Astrocyte (in vitro differentiated cells and primary cell): Measurements from ENCODE around the gene CCR4. TPM values are rescaled to one million over a fixed set of nuclear protein-coding genes. Genes with fewer than 3 reads are reported as not detected.
"Not testable (repeated sequence)": the region's sequence is repeated elsewhere in the genome, so short reads cannot be mapped to it uniquely, and the experiment has no call there.

Experiments used
- DNase-seq: peaks from one replicate; pipeline ENCODE4 v3.0.0-alpha.2; 2010; ENCODE audit warnings: low read depth
- FAIRE-seq: peaks from 2 replicates; lab custom pipeline; 2011; peaks lifted over from hg19 to GRCh38; lab: Jason Lieb, UNC
- H2AFZ ChIP-seq: 2 replicates; pipeline ENCODE4 v1.6.0; 2012; ENCODE audit warnings: low read depth, low read length, inconsistent platforms
- H3K27ac ChIP-seq: 2 replicates; pipeline ENCODE4 v1.5.1; 2011; ENCODE audit warnings: low read depth, low read length, inconsistent platforms
- H3K27me3 ChIP-seq: 2 replicates; pipeline ENCODE4 v1.6.0; 2011; ENCODE audit warnings: low read length, inconsistent platforms; ENCODE audit not compliant: insufficient read depth
- H3K36me3 ChIP-seq: 2 replicates; pipeline ENCODE4 v1.5.1; 2011; ENCODE audit warnings: low read length, inconsistent platforms; ENCODE audit not compliant: insufficient read depth
- H3K4me1 ChIP-seq: 2 replicates; pipeline ENCODE4 v1.5.1; 2011; ENCODE audit warnings: low read length, inconsistent platforms; ENCODE audit not compliant: insufficient read depth
- H3K4me2 ChIP-seq: 2 replicates; pipeline ENCODE4 v1.6.0; 2012; ENCODE audit warnings: low read length, inconsistent platforms
- H3K4me3 ChIP-seq: 2 replicates; pipeline ENCODE4 v1.5.1; 2011; ENCODE audit warnings: low read depth, mild to moderate bottlenecking, low read length, inconsistent platforms; ENCODE audit not compliant: insufficient read depth
- H3K79me2 ChIP-seq: 2 replicates; pipeline ENCODE4 v1.6.0; 2012; ENCODE audit warnings: mild to moderate bottlenecking, low read length, inconsistent platforms; ENCODE audit not compliant: insufficient read depth
- H3K9ac ChIP-seq: 2 replicates; pipeline ENCODE4 v1.6.0; 2012; ENCODE audit warnings: mild to moderate bottlenecking, low read length, inconsistent platforms
- H3K9me3 ChIP-seq: 2 replicates; pipeline ENCODE4 v1.5.1; 2012; ENCODE audit warnings: low read depth, mild to moderate bottlenecking, low read length, inconsistent platforms; ENCODE audit not compliant: insufficient read depth
- H4K20me1 ChIP-seq: 2 replicates; pipeline ENCODE4 v1.6.0; 2012; ENCODE audit warnings: low read length, inconsistent platforms; ENCODE audit not compliant: insufficient read depth
- H3K27ac Mint-ChIP-seq: one replicate; pipeline ENCODE4 v1.8.0; 2021; ENCODE audit warnings: mild to moderate bottlenecking, mixed read lengths; ENCODE audit not compliant: unreplicated experiment
- H3K27me3 Mint-ChIP-seq: one replicate; pipeline ENCODE4 v1.8.0; 2021; ENCODE audit warnings: low read depth, mixed read lengths; ENCODE audit not compliant: unreplicated experiment
- H3K36me3 Mint-ChIP-seq: one replicate; pipeline ENCODE4 v1.8.0; 2021; ENCODE audit warnings: low read depth, mixed read lengths; ENCODE audit not compliant: unreplicated experiment
- H3K4me1 Mint-ChIP-seq: one replicate; pipeline ENCODE4 v1.8.0; 2021; ENCODE audit warnings: low read depth, mixed read lengths; ENCODE audit not compliant: unreplicated experiment
- H3K4me3 Mint-ChIP-seq: one replicate; pipeline ENCODE4 v1.8.0; 2021; ENCODE audit warnings: mild to moderate bottlenecking, moderate library complexity, mixed read lengths; ENCODE audit not compliant: unreplicated experiment
- H3K9me3 Mint-ChIP-seq: one replicate; pipeline ENCODE4 v1.8.0; 2021; ENCODE audit warnings: mild to moderate bottlenecking, mixed read lengths; ENCODE audit not compliant: unreplicated experiment
- EZH2 ChIP-seq: IDR thresholded peaks from 2 replicates; pipeline ENCODE4 v1.6.1; 2012; ENCODE audit warnings: mild to moderate bottlenecking, low read length, inconsistent platforms; ENCODE audit not compliant: insufficient read depth
- total RNA-seq: library from RNA; stranded (reverse); gene quantifications from 2 replicates; pipeline ENCODE4 v1.2.1, GENCODE V29; 2021
- TF ChIP-seq, protein P1 (sequence below): IDR thresholded peaks from 2 replicates; pipeline ENCODE4 v1.5.1; 2011; ENCODE audit warnings: low read depth, mild to moderate bottlenecking, inconsistent platforms, low read length, moderate library complexity; ENCODE audit not compliant: insufficient read depth

The CCR4 gene
- total RNA-seq, 1 donor from 2014 or later, result not detected

DNA sequence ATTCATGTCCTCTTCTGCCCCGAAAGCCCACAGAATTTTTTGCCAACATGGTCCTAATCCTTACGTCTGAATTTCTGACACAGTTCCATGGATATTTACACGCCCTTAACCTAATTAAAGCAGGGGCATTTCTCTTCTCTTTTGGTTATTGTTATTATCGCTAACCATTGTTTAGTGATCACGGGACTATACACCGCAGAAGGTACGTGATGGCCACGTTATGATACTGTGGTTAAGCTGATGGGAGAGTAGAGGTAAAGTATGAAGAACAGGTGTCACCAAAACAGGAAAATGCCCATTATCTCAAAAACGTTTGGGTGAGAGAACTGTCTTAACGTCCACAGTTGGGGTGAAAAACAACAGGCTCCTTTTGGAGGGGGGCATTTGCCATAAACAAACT, 26.4 kb downstream of the CCR4 start:
- H2AFZ ChIP-seq, result no peak overlapping the region
- no peak overlapping the region for H3K4me3 Mint-ChIP-seq

DNA sequence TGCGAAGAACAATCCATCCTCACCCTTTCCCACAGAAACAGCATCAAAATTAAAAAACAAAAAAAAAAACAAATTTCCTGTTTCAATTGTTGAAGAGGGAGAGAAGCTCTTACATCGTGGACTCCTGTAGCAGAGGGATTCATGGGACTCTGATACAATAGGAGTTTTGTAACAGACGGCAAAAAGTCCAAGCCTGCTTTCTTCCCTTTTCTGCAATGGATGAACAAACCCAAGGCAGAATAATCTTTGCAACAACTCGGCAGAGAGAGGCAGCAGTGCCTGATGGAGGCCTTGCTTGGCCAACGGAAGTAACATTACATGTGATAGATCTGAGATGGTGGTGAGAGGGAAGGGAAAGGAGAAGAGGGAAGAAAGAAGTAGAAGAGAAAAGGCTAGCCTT, 26.9 kb downstream of the CCR4 start:
- no peak for TF ChIP-seq EZH2
- TF ChIP-seq, protein P1, sequence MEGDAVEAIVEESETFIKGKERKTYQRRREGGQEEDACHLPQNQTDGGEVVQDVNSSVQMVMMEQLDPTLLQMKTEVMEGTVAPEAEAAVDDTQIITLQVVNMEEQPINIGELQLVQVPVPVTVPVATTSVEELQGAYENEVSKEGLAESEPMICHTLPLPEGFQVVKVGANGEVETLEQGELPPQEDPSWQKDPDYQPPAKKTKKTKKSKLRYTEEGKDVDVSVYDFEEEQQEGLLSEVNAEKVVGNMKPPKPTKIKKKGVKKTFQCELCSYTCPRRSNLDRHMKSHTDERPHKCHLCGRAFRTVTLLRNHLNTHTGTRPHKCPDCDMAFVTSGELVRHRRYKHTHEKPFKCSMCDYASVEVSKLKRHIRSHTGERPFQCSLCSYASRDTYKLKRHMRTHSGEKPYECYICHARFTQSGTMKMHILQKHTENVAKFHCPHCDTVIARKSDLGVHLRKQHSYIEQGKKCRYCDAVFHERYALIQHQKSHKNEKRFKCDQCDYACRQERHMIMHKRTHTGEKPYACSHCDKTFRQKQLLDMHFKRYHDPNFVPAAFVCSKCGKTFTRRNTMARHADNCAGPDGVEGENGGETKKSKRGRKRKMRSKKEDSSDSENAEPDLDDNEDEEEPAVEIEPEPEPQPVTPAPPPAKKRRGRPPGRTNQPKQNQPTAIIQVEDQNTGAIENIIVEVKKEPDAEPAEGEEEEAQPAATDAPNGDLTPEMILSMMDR, result no peak
- H3K4me1 ChIP-seq, result no peaks in the 10 kb centered on the region
- H3K79me2 ChIP-seq, result no peaks in the 10 kb centered on the region
- H2AFZ ChIP-seq, result no peak overlapping the region
- Mint-ChIP-seq H3K4me1 (peaks cover 7% of the 10 kb centered on the region), H3K4me3 (no peak overlapping the region), H3K9me3 (no peaks in the 10 kb centered on the region), H3K36me3 (peaks cover 2% of the 10 kb centered on the region), H3K27ac (no peak overlapping the region), H3K27me3 (no peaks in the 10 kb centered on the region)
- no peak overlapping the region for H3K27ac ChIP-seq
- no peaks in the 10 kb centered on the region for H3K9me3 ChIP-seq
- H3K4me3 ChIP-seq, result no peak overlapping the region
- H4K20me1 ChIP-seq, result no peaks in the 10 kb centered on the region
- peaks cover 4% of the 10 kb centered on the region for H3K27me3 ChIP-seq
- no peak overlapping the region for H3K9ac ChIP-seq
- FAIRE-seq (no peak), DNase-seq (no peak)
- H3K36me3 ChIP-seq, result no peaks in the 10 kb centered on the region
- no peak overlapping the region for H3K4me2 ChIP-seq

More for the DNA sequence above, 26.4 kb downstream of the CCR4 start:
- H3K27ac Mint-ChIP-seq, result no peak overlapping the region
- Histone ChIP-seq H3K27ac (no peak overlapping the region), H3K9me3 (no peaks in the 10 kb centered on the region), H3K4me1 (no peaks in the 10 kb centered on the region), H3K4me3 (no peak overlapping the region), H3K36me3 (no peaks in the 10 kb centered on the region), H3K27me3 (peaks cover 4% of the 10 kb centered on the region), H4K20me1 (no peaks in the 10 kb centered on the region), H3K9ac (no peak overlapping the region), H3K79me2 (no peaks in the 10 kb centered on the region), H3K4me2 (no peak overlapping the region)
- no peak for TF ChIP-seq EZH2
- TF ChIP-seq, protein P1, result no peak
- H3K27me3 Mint-ChIP-seq, result no peaks in the 10 kb centered on the region
- FAIRE-seq, result no peak
- peaks cover 9% of the 10 kb centered on the region for H3K4me1 Mint-ChIP-seq
- H3K9me3 Mint-ChIP-seq, result no peaks in the 10 kb centered on the region
- no peak for DNase-seq
- peaks cover 2% of the 10 kb centered on the region for H3K36me3 Mint-ChIP-seq

DNA sequence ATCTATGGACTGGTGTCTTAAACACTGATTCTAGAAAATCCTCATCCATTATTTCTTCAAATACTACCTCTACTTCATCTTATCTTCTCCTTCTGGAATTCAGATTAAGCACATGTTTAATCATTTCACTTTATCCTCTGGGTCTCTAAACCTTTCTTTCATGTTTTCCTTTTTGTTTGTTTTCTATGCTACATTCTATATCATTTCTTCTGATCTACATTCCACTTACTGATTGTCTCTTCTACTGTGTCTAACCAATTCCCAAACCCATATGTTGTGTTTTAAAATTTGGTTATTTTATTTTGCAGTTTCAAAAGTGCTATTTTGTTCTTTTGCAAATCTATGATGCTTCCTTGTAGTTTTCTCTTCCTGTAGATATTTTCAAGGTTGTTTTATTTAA, 31.7 kb downstream of the CCR4 start:
- H3K9me3 ChIP-seq, result no peaks in the 10 kb centered on the region
- H3K27ac Mint-ChIP-seq, result no peak overlapping the region
- TF ChIP-seq, protein P1, result no peak
- no peak for TF ChIP-seq EZH2
- no peak overlapping the region for H3K4me2 ChIP-seq
- no peaks in the 10 kb centered on the region for H3K4me1 ChIP-seq
- no peak for DNase-seq
- no peak overlapping the region for H3K9ac ChIP-seq
- H3K27ac ChIP-seq, result no peak overlapping the region
- no peak for FAIRE-seq
- H3K27me3 ChIP-seq, result no peaks in the 10 kb centered on the region
- H4K20me1 ChIP-seq, result no peaks in the 10 kb centered on the region
- no peaks in the 10 kb centered on the region for H3K36me3 ChIP-seq
- peaks cover 9% of the 10 kb centered on the region for H3K27me3 Mint-ChIP-seq
- H2AFZ ChIP-seq, result no peak overlapping the region
- H3K79me2 ChIP-seq, result no peaks in the 10 kb centered on the region
- no peak overlapping the region for H3K4me3 Mint-ChIP-seq
- peaks cover 3% of the 10 kb centered on the region for H3K9me3 Mint-ChIP-seq
- no peaks in the 10 kb centered on the region for H3K4me1 Mint-ChIP-seq
- peaks cover 4% of the 10 kb centered on the region for H3K36me3 Mint-ChIP-seq
- H3K4me3 ChIP-seq, result no peak overlapping the region

DNA sequence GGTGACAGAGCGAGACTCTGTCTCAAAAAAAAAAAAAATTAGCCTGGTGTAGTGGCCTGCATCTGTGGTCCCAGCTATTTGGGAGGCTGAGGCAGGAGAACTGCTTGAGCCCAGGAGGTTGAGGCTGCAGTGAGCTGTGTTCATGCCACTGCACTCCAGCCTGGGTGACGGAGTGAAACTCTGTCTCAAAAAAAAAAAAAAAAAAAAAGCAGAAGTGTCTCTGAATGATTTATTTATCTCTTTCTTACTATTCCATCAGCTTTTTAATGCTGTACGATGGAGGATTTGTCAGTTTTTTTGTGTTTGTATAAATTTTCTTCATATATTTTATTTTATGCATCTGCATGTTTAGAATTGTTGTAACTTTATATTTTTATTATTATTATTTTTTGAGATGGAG, 33.5 kb downstream of the CCR4 start:
- not testable (repeated sequence) for H2AFZ ChIP-seq, H3K4me3 ChIP-seq, DNase-seq, H4K20me1 ChIP-seq, H3K4me1 Mint-ChIP-seq, H3K4me2 ChIP-seq, H3K9ac ChIP-seq, H3K9me3 Mint-ChIP-seq, H3K4me3 Mint-ChIP-seq, H3K9me3 ChIP-seq, H3K27ac ChIP-seq, H3K27me3 ChIP-seq, H3K27me3 Mint-ChIP-seq, FAIRE-seq, H3K4me1 ChIP-seq, H3K79me2 ChIP-seq, H3K27ac Mint-ChIP-seq, H3K36me3 ChIP-seq, H3K36me3 Mint-ChIP-seq
